Sigmoid colon (tissue), 7 donors: ENCODE data around the gene CUEDC2. TPM values are rescaled to one million over a fixed set of nuclear protein-coding genes. Genes with fewer than 3 reads are reported as not detected.

Source experiments
- DNase-seq: peaks from one replicate; pipeline ENCODE4 v3.0.0-alpha.2; 2019
- H3K27ac ChIP-seq, 4 donors: fragments of 200-600 bp; sonication (generic); one replicate each; pipeline ENCODE4 v1.5.1; 2016 to 2019; ENCODE audit warnings: mild to moderate bottlenecking in 1 of 4
- H3K27me3 ChIP-seq, 3 donors: fragments of 200-600 bp; sonication (generic); one replicate each; pipeline ENCODE4 v1.5.1; 2019; ENCODE audit warnings: mild to moderate bottlenecking in 1 of 3
- H3K36me3 ChIP-seq, 4 donors: fragments of 200-600 bp; sonication (generic); one replicate each; pipeline ENCODE4 v1.5.1; 2016 to 2019
- H3K4me1 ChIP-seq, 4 donors: fragments of 200-600 bp; sonication (generic); one replicate each; pipeline ENCODE4 v1.5.1; 2017 to 2019
- H3K4me3 ChIP-seq, 4 donors: fragments of 200-600 bp; sonication (generic); one replicate each; pipeline ENCODE4 v1.5.1; 2017 to 2019; ENCODE audit warnings: mild to moderate bottlenecking in 2 of 4, moderate library complexity in 1 of 4
- H3K9me3 ChIP-seq, 4 donors: fragments of 200-600 bp in 3 of 4; sonication (generic) in 3 of 4; one replicate each; pipeline versions ENCODE4 v1.5.1 to v1.6.1; 2013 to 2019
- EP300 ChIP-seq, 4 donors: sonication (generic); formaldehyde crosslinking; IDR thresholded peaks; one replicate each; pipeline ENCODE4 v1.6.1; 2017; ENCODE audit warnings: antibody characterized with exemption in 4 of 4
- POLR2A ChIP-seq, 2 donors: fragments of 450-650 bp; IDR thresholded peaks; one replicate each; pipeline ENCODE4 v1.6.1; 2016; ENCODE audit warnings: antibody characterized with exemption in 2 of 2, mild to moderate bottlenecking in 2 of 2, moderate library complexity in 2 of 2
- POLR2AphosphoS5 ChIP-seq, 4 donors: sonication (generic); formaldehyde crosslinking; IDR thresholded peaks; one replicate each; pipeline ENCODE4 v1.6.1; 2017; ENCODE audit warnings: antibody characterized with exemption in 4 of 4
- WGBS, 2 donors: extraction: QIAGEN DNeasy Blood & Tissue Kit; methylation state at CpG; one replicate each; pipeline ENCODE4 v1.1.7; 2013; 5-methylcytosine and 5-hydroxymethylcytosine counted together
- intact Hi-C: fragments of 100-400 bp; cut with DNase I; formaldehyde crosslinking; loops from one replicate; pipeline ENCODE4 v1.15.1; 2023
- polyA plus RNA-seq, 3 donors: library from polyadenylated mRNA; stranded (reverse); fragments of 200-250 nt; gene quantifications; one replicate each; pipeline ENCODE4 v1.2.3, GENCODE V29; 2013
- total RNA-seq, 4 donors: library from RNA; depleted of rRNA; stranded (reverse); fragments of >200 nt; gene quantifications; one replicate each; pipeline ENCODE4 v1.1.0, GENCODE V29; 2016
- TF ChIP-seq, protein P1 (sequence below), 4 experiments: fragments of 450-650 bp in 3 of 4; fragments of 200-600 bp in 1 of 4; IDR thresholded peaks; one replicate each; pipeline ENCODE4 v1.5.1; 2016 to 2019; ENCODE audit warnings: antibody characterized with exemption in 4 of 4, mild to moderate bottlenecking in 3 of 4, moderate library complexity in 2 of 4
- donor health status: healthy with polysubstance abuse.
- donor health status: Bipolar disorder and iron deficiency.
- donor health status: healthy.

The CUEDC2 gene
- total and polyA plus RNA-seq, 7 donors = 30.0 to 93.5 (median 65.2) TPM

GRCh38 chr10:102393411-102394078 is 38.8 kb downstream of the CUEDC2 start:
- Histone ChIP-seq H3K27ac (peak overlapping the region; percentile 97 to 99 (median 98)), H3K36me3 (peaks cover 0 to 14% (median 10%) of the 10 kb centered on the region in 4 donors), H3K27me3 (no peaks in the 10 kb centered on the region), H3K4me1 (peaks cover 0 to 40% (median 38%) of the 10 kb centered on the region in 4 donors), H3K9me3 (no peaks in the 10 kb centered on the region), H3K4me3 (peak overlapping the region; percentile 61 to 76 (median 68))
- TF ChIP-seq, protein P1, sequence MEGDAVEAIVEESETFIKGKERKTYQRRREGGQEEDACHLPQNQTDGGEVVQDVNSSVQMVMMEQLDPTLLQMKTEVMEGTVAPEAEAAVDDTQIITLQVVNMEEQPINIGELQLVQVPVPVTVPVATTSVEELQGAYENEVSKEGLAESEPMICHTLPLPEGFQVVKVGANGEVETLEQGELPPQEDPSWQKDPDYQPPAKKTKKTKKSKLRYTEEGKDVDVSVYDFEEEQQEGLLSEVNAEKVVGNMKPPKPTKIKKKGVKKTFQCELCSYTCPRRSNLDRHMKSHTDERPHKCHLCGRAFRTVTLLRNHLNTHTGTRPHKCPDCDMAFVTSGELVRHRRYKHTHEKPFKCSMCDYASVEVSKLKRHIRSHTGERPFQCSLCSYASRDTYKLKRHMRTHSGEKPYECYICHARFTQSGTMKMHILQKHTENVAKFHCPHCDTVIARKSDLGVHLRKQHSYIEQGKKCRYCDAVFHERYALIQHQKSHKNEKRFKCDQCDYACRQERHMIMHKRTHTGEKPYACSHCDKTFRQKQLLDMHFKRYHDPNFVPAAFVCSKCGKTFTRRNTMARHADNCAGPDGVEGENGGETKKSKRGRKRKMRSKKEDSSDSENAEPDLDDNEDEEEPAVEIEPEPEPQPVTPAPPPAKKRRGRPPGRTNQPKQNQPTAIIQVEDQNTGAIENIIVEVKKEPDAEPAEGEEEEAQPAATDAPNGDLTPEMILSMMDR (IDR thresholded peaks at IDR 0.05) = peak in 2 of 4 experiments; percentile 97 to 98
- TF ChIP-seq POLR2AphosphoS5 (IDR thresholded peaks at IDR 0.05) = no peak
- DNase-seq = no peak
- 12 to 33% methylated on average over 30 of the region's 30 CpGs for WGBS, 2 donors
- intact Hi-C loops = loop anchor here (1.0 to 10.0 kb wide), 6 partner anchors 29 to 273 kb away; partner anchors contain the start of genes ACTR1A, LDB1, SUFU and TRIM8

GRCh38 chr10:102392306-102392705 is 40.1 kb downstream of the CUEDC2 start:
- H3K36me3 ChIP-seq = peaks cover 0 to 1% (median under 1%) of the 10 kb centered on the region in 4 donors
- DNase-seq = no peak
- H3K9me3 ChIP-seq = no peaks in the 10 kb centered on the region
- WGBS, 2 donors = 79 to 91% methylated on average over 5 of the region's 5 CpGs
- TF ChIP-seq, protein P1 (IDR thresholded peaks at IDR 0.05) = no peak
- no peak for TF ChIP-seq EP300 (IDR thresholded peaks at IDR 0.05)
- no peak for TF ChIP-seq POLR2AphosphoS5 (IDR thresholded peaks at IDR 0.05)
- TF ChIP-seq POLR2A (IDR thresholded peaks at IDR 0.05) = no peak
- no peak overlapping the region for H3K4me3 ChIP-seq
- peaks cover 0 to 27% (median 26%) of the 10 kb centered on the region in 4 donors for H3K4me1 ChIP-seq
- no peaks in the 10 kb centered on the region for H3K27me3 ChIP-seq
- no peak overlapping the region for H3K27ac ChIP-seq
- intact Hi-C loops = loop anchor here (5.0 to 10.0 kb wide), 3 partner anchors 110 to 252 kb away; partner anchors contain the start of genes ACTR1A, SUFU and TRIM8

DNA sequence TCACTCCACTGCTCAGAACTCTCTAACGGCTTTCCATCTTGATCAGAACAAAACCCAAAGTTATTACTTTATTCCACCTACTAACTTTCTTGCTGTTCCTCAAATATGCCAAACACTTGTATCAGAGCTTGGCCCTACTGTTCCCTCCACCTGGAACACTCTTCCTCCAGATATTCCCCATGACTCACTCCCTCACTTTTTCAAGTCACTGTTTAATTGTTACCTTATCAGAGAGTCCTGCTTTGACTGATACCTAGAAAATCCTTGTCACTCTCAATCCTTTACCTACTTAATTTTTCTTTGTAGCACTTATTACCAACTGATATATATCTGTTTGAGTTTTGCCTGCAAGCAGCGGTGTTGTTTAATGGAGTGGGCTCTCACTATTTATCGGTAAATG is 42.5 kb downstream of the CUEDC2 start:
- Histone ChIP-seq H3K9me3 (no peaks in the 10 kb centered on the region), H3K36me3 (no peaks in the 10 kb centered on the region), H3K27me3 (no peaks in the 10 kb centered on the region), H3K27ac (no peak overlapping the region), H3K4me1 (peaks cover 0 to 16% (median 11%) of the 10 kb centered on the region in 4 donors), H3K4me3 (no peak overlapping the region)
- intact Hi-C loops = loop anchor here (5.0 to 10.0 kb wide), 3 partner anchors 112 to 255 kb away; partner anchors contain the start of genes ACTR1A, SUFU and TRIM8
- TF ChIP-seq POLR2AphosphoS5 (IDR thresholded peaks at IDR 0.05) (no peak), EP300 (IDR thresholded peaks at IDR 0.05) (no peak), POLR2A (IDR thresholded peaks at IDR 0.05) (no peak)
- TF ChIP-seq, protein P1 (IDR thresholded peaks at IDR 0.05) = no peak
- WGBS, 2 donors = 85 to 92% methylated on average over 3 of the region's 3 CpGs
- no peak for DNase-seq

GRCh38 chr10:102384606-102385429 is 47.6 kb downstream of the CUEDC2 start:
- H3K27ac ChIP-seq = no peak overlapping the region
- peaks cover 0 to 4% (median 0%) of the 10 kb centered on the region in 4 donors for H3K4me1 ChIP-seq
- no peaks in the 10 kb centered on the region for H3K27me3 ChIP-seq
- intact Hi-C loops = no loop called here
- no peaks in the 10 kb centered on the region for H3K9me3 ChIP-seq
- WGBS, 2 donors = 62 to 71% methylated on average over 4 of the region's 4 CpGs
- DNase-seq = no peak
- H3K4me3 ChIP-seq = no peak overlapping the region
- H3K36me3 ChIP-seq = peaks cover 9 to 37% (median 27%) of the 10 kb centered on the region in 4 donors
- TF ChIP-seq, protein P1 (IDR thresholded peaks at IDR 0.05) = no peak
- no peak for TF ChIP-seq POLR2AphosphoS5 (IDR thresholded peaks at IDR 0.05)
- TF ChIP-seq EP300 (IDR thresholded peaks at IDR 0.05) = no peak
- TF ChIP-seq POLR2A (IDR thresholded peaks at IDR 0.05) = no peak
